ENCODE measurements around the gene EGFL7.

EGFL7 gene

GRCh38 chr9:136662656-136663581 lies at the start of gene EGFL7:
Gene EGFL7, plus strand, starts transcription at chr9:136662916. Its CDS starts 5,367 bp downstream, at chr9:136668283.
- DNase-seq (ENCODE audit: low spot score) = no peak

- DNase-seq (ENCODE audit: low spot score) = no peak
Measured at GRCh38 chr9:136613824-136614371, 48.8 kb upstream of the EGFL7 start.

GRCh38 chr9:136614372-136614922 lies 48.3 kb upstream of the EGFL7 start:
- no peak for DNase-seq (ENCODE audit: low spot score)

GRCh38 chr9:136614967-136615623 lies 47.6 kb upstream of the EGFL7 start:
- DNase-seq (ENCODE audit: low spot score) = no peak

- peak; percentile 29 for DNase-seq (ENCODE audit: low spot score)
Measured at GRCh38 chr9:136615631-136616306, 46.9 kb upstream of the EGFL7 start.

- DNase-seq (ENCODE audit: low spot score) = no peak
Measured at GRCh38 chr9:136616307-136616635, 46.4 kb upstream of the EGFL7 start.

GRCh38 chr9:136616948-136617695 lies 45.6 kb upstream of the EGFL7 start:
- no peak for DNase-seq (ENCODE audit: low spot score)

GRCh38 chr9:136617746-136618579 lies 44.8 kb upstream of the EGFL7 start:
- DNase-seq (ENCODE audit: low spot score) = no peak

- DNase-seq (ENCODE audit: low spot score) = no peak
Measured at GRCh38 chr9:136618580-136619547, 43.9 kb upstream of the EGFL7 start.

GRCh38 chr9:136619742-136620440 lies 42.8 kb upstream of the EGFL7 start:
- peak; percentile 45 for DNase-seq (ENCODE audit: low spot score)

GRCh38 chr9:136620441-136621018 lies 42.2 kb upstream of the EGFL7 start:
- no peak for DNase-seq (ENCODE audit: low spot score)

- DNase-seq (ENCODE audit: low spot score) = no peak
Measured at GRCh38 chr9:136621019-136621733, 41.5 kb upstream of the EGFL7 start.

- no peak for DNase-seq (ENCODE audit: low spot score)
Measured at GRCh38 chr9:136621734-136622093, 41.0 kb upstream of the EGFL7 start.

GRCh38 chr9:136622538-136622948 lies 40.2 kb upstream of the EGFL7 start:
- no peak for DNase-seq (ENCODE audit: low spot score)

- no peak for DNase-seq (ENCODE audit: low spot score)
Measured at GRCh38 chr9:136623016-136623841, 39.5 kb upstream of the EGFL7 start.

- DNase-seq (ENCODE audit: low spot score) = no peak
Measured at GRCh38 chr9:136623842-136624183, 38.9 kb upstream of the EGFL7 start.

All from kidney tubule cell (primary cell).